ENCODE measurements around the gene MYCT1.

GRCh38 chr6:152745509-152746171 lies 47.9 kb downstream of the MYCT1 start:
- TF ChIP-seq CTCF (IDR thresholded peaks at IDR 0.05) (no peak), POLR2AphosphoS5 (IDR thresholded peaks at IDR 0.05; ENCODE audit: insufficient read depth in 1 of 2, low read depth in 1 of 2) (no peak)
